ENCODE measurements around the gene KDM3B. TPM values are rescaled to one million over a fixed set of nuclear protein-coding genes. Genes with fewer than 3 reads are reported as not detected.
"Not testable (repeated sequence)": the region's sequence is repeated elsewhere in the genome, so short reads cannot be mapped to it uniquely, and the experiment has no call there.

The KDM3B gene
- total and polyA plus RNA-seq, 12 donors = 11.9 to 57.3 (median 46.7) TPM

GRCh38 chr5:138316355-138316754 lies 36.1 kb upstream of the KDM3B start:
- 70 to 88% methylated on average over 3 of the region's 3 CpGs for WGBS, 2 donors
- Histone ChIP-seq H3K36me3 (peaks cover 0 to 10% (median 0%) of the 10 kb centered on the region in 9 donors), H3K9me3 (no peaks in the 10 kb centered on the region), H3K27ac (no peak overlapping the region), H3K27me3 (no peaks in the 10 kb centered on the region), H3K4me3 (no peak overlapping the region), H3K4me1 (no peaks in the 10 kb centered on the region)
- DNase-seq (no peak), ATAC-seq (no peak)
- no peak for TF ChIP-seq CTCF (IDR thresholded peaks at IDR 0.05)
- intact Hi-C loops (cut with DNase I) = no loop called here

GRCh38 chr5:138318211-138318610 lies 34.3 kb upstream of the KDM3B start:
- H3K27ac ChIP-seq; H3K27me3 ChIP-seq; ATAC-seq; H3K4me3 ChIP-seq; H3K9me3 ChIP-seq; DNase-seq; H3K4me1 ChIP-seq; intact Hi-C loops (cut with DNase I): not testable (repeated sequence)
- WGBS, 2 donors = 97 to 98% methylated on average over 4 of the region's 4 CpGs
- H3K36me3 ChIP-seq = peaks cover 0 to 10% (median 0%) of the 10 kb centered on the region in 9 donors

GRCh38 chr5:138330813-138331448 lies 21.6 kb upstream of the KDM3B start:
- H3K9me3 ChIP-seq = no peaks in the 10 kb centered on the region
- H3K27me3 ChIP-seq = no peaks in the 10 kb centered on the region
- TF ChIP-seq CTCF (IDR thresholded peaks at IDR 0.05) = no peak
- WGBS, 2 donors = 4% methylated on average over 12 of the region's 12 CpGs
- peak overlapping the region in 9 of 10 donors; percentile 30 to 77 (median 52) for H3K4me3 ChIP-seq
- no peak for ATAC-seq
- peaks cover 2 to 17% (median 9%) of the 10 kb centered on the region in 9 donors for H3K4me1 ChIP-seq
- H3K27ac ChIP-seq = peak overlapping the region in 1 of 10 donors; percentile 51
- no peak for DNase-seq
- intact Hi-C loops (cut with DNase I) = no loop called here
- peaks cover 0 to 4% (median 0%) of the 10 kb centered on the region in 9 donors for H3K36me3 ChIP-seq

DNA sequence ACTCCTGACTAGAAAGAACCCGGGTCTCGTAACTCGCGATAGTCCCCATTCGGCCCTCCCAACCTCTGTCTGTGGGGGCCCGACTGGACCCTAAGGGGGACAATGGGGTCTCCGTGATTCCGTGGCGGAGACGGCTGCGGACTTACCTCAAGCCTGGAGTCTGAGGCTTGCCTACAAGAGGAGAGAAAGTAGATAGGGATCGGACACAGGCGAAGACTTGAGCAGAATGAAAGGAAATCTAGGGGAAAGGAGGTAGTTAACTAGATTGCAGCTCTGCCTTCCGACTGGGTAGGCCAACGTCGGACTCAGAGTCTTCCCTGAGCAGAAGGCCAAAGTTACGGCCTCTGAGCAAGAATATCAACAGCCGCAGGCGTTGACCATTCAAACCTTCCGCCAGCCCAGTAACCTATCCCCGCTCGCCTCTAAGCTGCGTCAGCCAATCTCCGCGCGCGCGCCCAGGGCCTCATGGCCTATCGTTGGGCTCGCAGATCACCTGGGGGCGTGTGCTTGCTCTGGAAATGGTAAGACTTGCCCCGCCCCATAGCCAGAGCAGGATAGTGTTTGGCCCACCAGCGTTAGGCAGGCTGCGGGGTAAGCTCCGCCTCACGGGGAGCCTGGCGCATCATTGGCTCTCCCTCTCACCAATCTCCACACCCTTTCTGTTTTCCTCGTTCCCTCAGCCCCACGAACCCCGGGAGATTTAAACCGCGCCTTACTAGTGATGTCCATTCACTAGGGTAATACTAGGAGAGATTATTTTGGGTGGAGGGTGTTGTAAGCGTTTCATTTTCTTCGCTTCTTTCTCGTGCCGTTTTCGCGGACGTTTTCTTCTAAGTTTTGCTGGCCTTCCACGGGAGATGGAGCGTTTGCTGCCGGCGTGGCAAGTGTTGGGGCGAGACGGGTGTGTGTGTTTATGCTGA lies 20.8 kb upstream of the KDM3B start, which contains the start of gene CDC25C:
CDC25C (minus strand) TSS at position 356 of the 920 bp plus-strand sequence. CDS start 624 bp downstream, outside the sequence.
- Histone ChIP-seq H3K27ac (peak within 1 kb of the TSS in 1 of 10 donors; percentile 51), H3K4me3 (peak within 1 kb of the TSS in 9 of 10 donors; percentile 33 to 77 (median 52)), H3K9me3 (no peaks in the 10 kb centered on the region), H3K27me3 (no peaks in the 10 kb centered on the region), H3K4me1 (peaks cover 2 to 17% (median 10%) of the 10 kb centered on the region in 9 donors), H3K36me3 (peaks cover 0 to 4% (median 0%) of the 10 kb centered on the region in 9 donors)
- 0% methylated on average over 55 of the region's 55 CpGs for WGBS, 2 donors
- DNase-seq = peak; percentile 95 to 98
- TF ChIP-seq CTCF (IDR thresholded peaks at IDR 0.05) = no peak
- intact Hi-C loops (cut with DNase I) = no loop called here
- ATAC-seq = peak; percentile 100

Measured in heart right ventricle (tissue), 16 donors.